ENCODE results near the gene PEPD.

PEPD gene

GRCh38 chr19:33405254-33405552, 116.4 kb downstream of the PEPD start:
- DNase-seq = no peak

- DNase-seq = peak; percentile 77
Measured at GRCh38 chr19:33404506-33405253, 116.9 kb downstream of the PEPD start.

- DNase-seq = peak; percentile 16
Measured at GRCh38 chr19:33403973-33404304, 117.7 kb downstream of the PEPD start.

- DNase-seq = peak; percentile 30
Measured at GRCh38 chr19:33403221-33403972, 118.2 kb downstream of the PEPD start.

- DNase-seq = peak; percentile 20
Measured at GRCh38 chr19:33402421-33403220, 119.0 kb downstream of the PEPD start.

- DNase-seq = peak; percentile 16
Measured at GRCh38 chr19:33401683-33402420, 119.7 kb downstream of the PEPD start.

GRCh38 chr19:33400856-33401682, 120.5 kb downstream of the PEPD start:
- peak; percentile 19 for DNase-seq

GRCh38 chr19:33399745-33400681, 121.6 kb downstream of the PEPD start:
- peak; percentile 18 for DNase-seq

- peak; percentile 14 for DNase-seq
Measured at GRCh38 chr19:33399081-33399744, 122.4 kb downstream of the PEPD start.

- no peak for DNase-seq
Measured at GRCh38 chr19:33398361-33399060, 123.1 kb downstream of the PEPD start.

- DNase-seq = peak; percentile 36
Measured at GRCh38 chr19:33397536-33398360, 123.8 kb downstream of the PEPD start.

- DNase-seq = peak; percentile 44
Measured at GRCh38 chr19:33396701-33397535, 124.7 kb downstream of the PEPD start.

- peak; percentile 39 for DNase-seq
Measured at GRCh38 chr19:33395561-33396550, 125.7 kb downstream of the PEPD start.

GRCh38 chr19:33394723-33395560, 126.6 kb downstream of the PEPD start:
- DNase-seq = no peak

- peak; percentile 67 for DNase-seq
Measured at GRCh38 chr19:33394006-33394722, 127.4 kb downstream of the PEPD start.

Measured in femur (tissue), 1 donor.